DND-41 (cell line): ENCODE results near the gene MTO1.
"Not testable (repeated sequence)": the region's sequence is repeated elsewhere in the genome, so short reads cannot be mapped to it uniquely, and the experiment has no call there.

Source experiments
- ATAC-seq: fragments of 200-7000 bp; cut with Tn5 transposase; 3 replicates; pipeline ENCODE4 v1.9.1; 2021; ENCODE audit warnings: low read depth; ENCODE audit not compliant: insufficient read depth
- DNase-seq: peaks from one replicate; pipeline ENCODE4 v3.0.0-alpha.2; 2020
- H2AFZ ChIP-seq: 2 replicates; pipeline ENCODE4 v1.6.0; 2012; ENCODE audit warnings: low read depth, low read length
- H3K27ac ChIP-seq: 2 replicates; pipeline ENCODE4 v1.5.1; 2012; ENCODE audit warnings: low read length, inconsistent platforms
- H3K27me3 ChIP-seq: fragments of 200-600 bp; sonication (generic); 2 replicates; pipeline ENCODE4 v1.6.0; 2012; ENCODE audit warnings: low read length, mild to moderate bottlenecking, inconsistent platforms; ENCODE audit not compliant: insufficient read depth, poor library complexity
- H3K36me3 ChIP-seq: 2 replicates; pipeline ENCODE4 v1.5.1; 2012; ENCODE audit warnings: low read length, inconsistent platforms; ENCODE audit not compliant: insufficient read depth
- H3K4me1 ChIP-seq: 2 replicates; pipeline ENCODE4 v1.5.1; 2012; ENCODE audit warnings: mild to moderate bottlenecking, low read length; ENCODE audit not compliant: insufficient read depth
- H3K4me2 ChIP-seq: 2 replicates; pipeline ENCODE4 v1.6.0; 2012; ENCODE audit warnings: mild to moderate bottlenecking, moderate library complexity, low read length, inconsistent platforms; ENCODE audit not compliant: insufficient read depth
- H3K4me3 ChIP-seq, 2 experiments: fragments of 200-600 bp in 1 of 2; shearing (Covaris generic) in 1 of 2; 2 replicates each; pipeline ENCODE4 v1.5.1; 2012 to 2016; ENCODE audit warnings: inconsistent platforms in 2 of 2, low read length in 2 of 2, mild to moderate bottlenecking in 2 of 2, low read depth in 1 of 2, moderate library complexity in 1 of 2
- H3K79me2 ChIP-seq: 2 replicates; pipeline ENCODE4 v1.6.0; 2012; ENCODE audit warnings: low read length, inconsistent platforms; ENCODE audit not compliant: insufficient read depth
- H3K9ac ChIP-seq: 2 replicates; pipeline ENCODE4 v1.6.0; 2012; ENCODE audit warnings: low read depth, mild to moderate bottlenecking, inconsistent platforms, low read length, moderate library complexity
- H3K9me3 ChIP-seq: 2 replicates; pipeline ENCODE4 v1.5.1; 2012; ENCODE audit warnings: low read length, moderate library complexity, mild to moderate bottlenecking, inconsistent platforms; ENCODE audit not compliant: insufficient read depth, severe bottlenecking
- H4K20me1 ChIP-seq: 2 replicates; pipeline ENCODE4 v1.6.0; 2012; ENCODE audit warnings: low read length; ENCODE audit not compliant: insufficient read depth
- CTCF ChIP-seq: IDR thresholded peaks from 2 replicates; pipeline ENCODE4 v1.5.1; 2012; ENCODE audit warnings: borderline replicate concordance, low read length, moderate library complexity, mild to moderate bottlenecking; ENCODE audit not compliant: poor library complexity, severe bottlenecking; ENCODE audit errors: extremely low read depth
- EZH2 ChIP-seq: IDR thresholded peaks from 3 replicates; pipeline ENCODE4 v1.6.1; 2012; ENCODE audit warnings: borderline replicate concordance, low read depth, mild to moderate bottlenecking, moderate library complexity, low read length, inconsistent platforms; ENCODE audit not compliant: severe bottlenecking

MTO1 gene

GRCh38 chr6:73451223-73452106 lies 10.1 kb upstream of the MTO1 start:
- Histone ChIP-seq H2AFZ (no peak overlapping the region), H3K4me3 (no peak overlapping the region)

GRCh38 chr6:73452107-73452461 lies 9.5 kb upstream of the MTO1 start, which contains the start of gene CGAS:
CGAS (minus strand) TSS chr6:73452297; CDS start chr6:73452181, 116 bp downstream.
- TF ChIP-seq EZH2 (no peak), CTCF (no peak)
- no peak within 1 kb of the TSS for H3K4me3 ChIP-seq
- no peaks in the 10 kb centered on the region for H3K9me3 ChIP-seq
- no peaks in the 10 kb centered on the region for H3K79me2 ChIP-seq
- DNase-seq (no peak), ATAC-seq (no peak)
- no peaks in the 10 kb centered on the region for H3K36me3 ChIP-seq
- no peak within 1 kb of the TSS for H3K4me2 ChIP-seq
- H3K9ac ChIP-seq, result no peak within 1 kb of the TSS
- no peak within 1 kb of the TSS for H3K27ac ChIP-seq
- H3K27me3 ChIP-seq, result no peaks in the 10 kb centered on the region
- no peaks in the 10 kb centered on the region for H4K20me1 ChIP-seq
- H3K4me1 ChIP-seq, result no peaks in the 10 kb centered on the region
- no peak within 1 kb of the TSS for H2AFZ ChIP-seq

More at GRCh38 chr6:73451223-73452106, 10.1 kb upstream of the MTO1 start:
- Histone ChIP-seq H3K27me3 (no peaks in the 10 kb centered on the region), H4K20me1 (no peaks in the 10 kb centered on the region), H3K9ac (no peak overlapping the region), H3K4me1 (no peaks in the 10 kb centered on the region), H3K9me3 (no peaks in the 10 kb centered on the region), H3K4me2 (no peak overlapping the region), H3K79me2 (no peaks in the 10 kb centered on the region), H3K27ac (no peak overlapping the region), H3K36me3 (no peaks in the 10 kb centered on the region)
- no peak for ATAC-seq
- TF ChIP-seq CTCF, result no peak
- DNase-seq, result no peak

- Histone ChIP-seq H3K4me1 (peaks cover 11% of the 10 kb centered on the region), H2AFZ (no peak overlapping the region), H3K79me2 (peaks cover 4% of the 10 kb centered on the region), H3K4me3 (no peak overlapping the region), H3K9ac (no peak overlapping the region), H3K27me3 (no peaks in the 10 kb centered on the region), H4K20me1 (no peaks in the 10 kb centered on the region), H3K27ac (no peak overlapping the region), H3K4me2 (no peak overlapping the region), H3K9me3 (no peaks in the 10 kb centered on the region), H3K36me3 (no peaks in the 10 kb centered on the region)
- no peak for ATAC-seq
- no peak for DNase-seq
- TF ChIP-seq EZH2 (no peak), CTCF (no peak)
These were observed 5.5 kb upstream of the MTO1 start for GRCh38 chr6:73455865-73456629.

GRCh38 chr6:73459474-73459873 lies 2.1 kb upstream of the MTO1 start:
- not testable (repeated sequence) for ATAC-seq, DNase-seq

More at GRCh38 chr6:73459474-73459873, 2.1 kb upstream of the MTO1 start:
- H3K9ac ChIP-seq, H2AFZ ChIP-seq, H3K27ac ChIP-seq, H3K9me3 ChIP-seq, H3K27me3 ChIP-seq, H3K36me3 ChIP-seq, H3K4me2 ChIP-seq, H3K4me3 ChIP-seq, H4K20me1 ChIP-seq: not testable (repeated sequence)
- Histone ChIP-seq H3K4me1 (peaks cover 32% of the 10 kb centered on the region), H3K79me2 (peaks cover 32% of the 10 kb centered on the region)
